Measurements from ENCODE around the gene PCP2. TPM values are rescaled to one million over a fixed set of nuclear protein-coding genes. Genes with fewer than 3 reads are reported as not detected.

PCP2 gene
- total RNA-seq, 1 donor = not detected

- H3K27ac ChIP-seq (ENCODE audit: low read depth, low read length) = no peak overlapping the region
- TF ChIP-seq, protein P1, sequence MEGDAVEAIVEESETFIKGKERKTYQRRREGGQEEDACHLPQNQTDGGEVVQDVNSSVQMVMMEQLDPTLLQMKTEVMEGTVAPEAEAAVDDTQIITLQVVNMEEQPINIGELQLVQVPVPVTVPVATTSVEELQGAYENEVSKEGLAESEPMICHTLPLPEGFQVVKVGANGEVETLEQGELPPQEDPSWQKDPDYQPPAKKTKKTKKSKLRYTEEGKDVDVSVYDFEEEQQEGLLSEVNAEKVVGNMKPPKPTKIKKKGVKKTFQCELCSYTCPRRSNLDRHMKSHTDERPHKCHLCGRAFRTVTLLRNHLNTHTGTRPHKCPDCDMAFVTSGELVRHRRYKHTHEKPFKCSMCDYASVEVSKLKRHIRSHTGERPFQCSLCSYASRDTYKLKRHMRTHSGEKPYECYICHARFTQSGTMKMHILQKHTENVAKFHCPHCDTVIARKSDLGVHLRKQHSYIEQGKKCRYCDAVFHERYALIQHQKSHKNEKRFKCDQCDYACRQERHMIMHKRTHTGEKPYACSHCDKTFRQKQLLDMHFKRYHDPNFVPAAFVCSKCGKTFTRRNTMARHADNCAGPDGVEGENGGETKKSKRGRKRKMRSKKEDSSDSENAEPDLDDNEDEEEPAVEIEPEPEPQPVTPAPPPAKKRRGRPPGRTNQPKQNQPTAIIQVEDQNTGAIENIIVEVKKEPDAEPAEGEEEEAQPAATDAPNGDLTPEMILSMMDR (IDR thresholded peaks at IDR 0.05; ENCODE audit: extremely low read depth, low read depth, low read length) = no peak
Measured at GRCh38 chr19:7655581-7655980, 22.1 kb upstream of the PCP2 start.

DNA sequence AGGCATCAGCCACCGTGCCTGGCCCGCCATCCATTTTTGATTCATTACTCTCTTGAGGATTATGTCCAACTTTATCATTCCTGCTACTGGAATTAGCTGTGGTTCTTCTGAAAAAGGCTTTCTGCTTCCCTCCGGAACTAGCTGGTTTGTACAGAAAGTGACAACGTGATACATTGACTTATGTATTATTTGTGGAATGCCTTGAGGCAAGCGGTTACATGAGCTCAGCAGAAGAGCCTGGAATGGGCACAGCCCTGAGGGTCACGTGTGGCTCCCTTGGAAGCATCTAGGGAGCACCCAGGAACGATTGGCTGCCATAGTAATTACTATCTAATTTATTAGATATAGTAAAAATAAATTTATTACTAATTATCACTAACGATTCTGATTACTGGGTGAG lies 20.9 kb upstream of the PCP2 start:
- Histone ChIP-seq H3K4me1 (ENCODE audit: insufficient read depth, low read length) (peaks cover 4% of the 10 kb centered on the region), H3K36me3 (ENCODE audit: insufficient read depth, low read length) (no peaks in the 10 kb centered on the region), H3K27ac (ENCODE audit: low read depth, low read length) (no peak overlapping the region), H3K4me2 (ENCODE audit: insufficient read depth, low read length) (no peak overlapping the region), H3K9me3 (ENCODE audit: low read depth, low read length) (no peaks in the 10 kb centered on the region), H4K20me1 (ENCODE audit: insufficient read depth, low read length) (no peaks in the 10 kb centered on the region), H3K4me3 (ENCODE audit: insufficient read depth, low read length) (no peak overlapping the region), H3K27me3 (ENCODE audit: insufficient read depth, low read length) (peaks cover 8% of the 10 kb centered on the region), H2AFZ (ENCODE audit: low read length) (no peak overlapping the region), H3K79me2 (ENCODE audit: insufficient read depth, low read length) (no peaks in the 10 kb centered on the region)
- TF ChIP-seq, protein P1 (IDR thresholded peaks at IDR 0.05; ENCODE audit: extremely low read depth, low read depth, low read length) = no peak
- peak; percentile 34 for DNase-seq (ENCODE audit: insufficient read length, low spot score, missing footprints)

More at GRCh38 chr19:7655581-7655980, 22.1 kb upstream of the PCP2 start:
- Histone ChIP-seq H3K79me2 (ENCODE audit: insufficient read depth, low read length) (no peaks in the 10 kb centered on the region), H4K20me1 (ENCODE audit: insufficient read depth, low read length) (no peaks in the 10 kb centered on the region), H2AFZ (ENCODE audit: low read length) (no peak overlapping the region), H3K4me3 (ENCODE audit: insufficient read depth, low read length) (no peak overlapping the region), H3K9me3 (ENCODE audit: low read depth, low read length) (no peaks in the 10 kb centered on the region), H3K4me2 (ENCODE audit: insufficient read depth, low read length) (no peak overlapping the region), H3K36me3 (ENCODE audit: insufficient read depth, low read length) (no peaks in the 10 kb centered on the region), H3K27me3 (ENCODE audit: insufficient read depth, low read length) (peaks cover 8% of the 10 kb centered on the region), H3K4me1 (ENCODE audit: insufficient read depth, low read length) (peaks cover 4% of the 10 kb centered on the region)
- DNase-seq (ENCODE audit: insufficient read length, low spot score, missing footprints) = peak; percentile 63

DNA sequence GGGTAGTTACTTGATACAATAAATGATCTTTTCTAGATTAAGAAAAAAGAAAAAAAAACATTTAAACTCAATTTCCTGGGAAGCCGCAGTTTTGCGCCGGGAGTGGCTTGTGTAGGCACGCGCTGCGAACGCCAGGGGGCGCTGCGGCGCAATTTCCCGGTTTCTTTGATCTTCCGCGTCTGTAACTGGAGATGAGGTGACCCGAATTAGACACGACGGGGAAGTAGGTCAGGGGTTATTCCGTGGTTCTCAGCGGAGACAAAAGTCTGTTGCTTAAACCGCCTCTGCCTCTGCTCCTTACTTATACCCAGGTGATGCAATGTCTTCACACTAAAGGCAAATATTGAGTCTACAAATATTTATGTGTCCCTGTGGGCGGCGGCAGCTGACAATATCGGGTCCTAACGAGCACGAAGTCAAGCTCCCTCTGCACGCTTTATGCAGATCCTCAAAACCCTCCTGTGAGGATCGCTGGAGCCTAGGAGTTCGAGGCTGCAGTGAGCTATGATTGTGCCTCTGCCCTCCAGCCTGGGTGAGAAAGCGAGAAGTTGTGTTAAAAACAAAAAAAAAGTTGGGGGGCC lies 18.6 kb upstream of the PCP2 start:
- peaks cover 5% of the 10 kb centered on the region for H3K27me3 ChIP-seq (ENCODE audit: insufficient read depth, low read length)
- H3K4me2 ChIP-seq (ENCODE audit: insufficient read depth, low read length) = peak overlapping the region; percentile 78
- no peaks in the 10 kb centered on the region for H3K79me2 ChIP-seq (ENCODE audit: insufficient read depth, low read length)
- peak overlapping the region; percentile 49 for H3K4me3 ChIP-seq (ENCODE audit: insufficient read depth, low read length)
- H3K36me3 ChIP-seq (ENCODE audit: insufficient read depth, low read length) = no peaks in the 10 kb centered on the region
- peak; percentile 94 for DNase-seq (ENCODE audit: insufficient read length, low spot score, missing footprints)
- H2AFZ ChIP-seq (ENCODE audit: low read length) = peak overlapping the region; percentile 66
- H3K4me1 ChIP-seq (ENCODE audit: insufficient read depth, low read length) = peaks cover 4% of the 10 kb centered on the region
- no peaks in the 10 kb centered on the region for H4K20me1 ChIP-seq (ENCODE audit: insufficient read depth, low read length)
- no peaks in the 10 kb centered on the region for H3K9me3 ChIP-seq (ENCODE audit: low read depth, low read length)
- TF ChIP-seq, protein P1 (IDR thresholded peaks at IDR 0.05; ENCODE audit: extremely low read depth, low read depth, low read length) = peak; percentile 97
- no peak overlapping the region for H3K27ac ChIP-seq (ENCODE audit: low read depth, low read length)

- H3K9me3 ChIP-seq (ENCODE audit: low read depth, low read length) = no peaks in the 10 kb centered on the region
- no peak overlapping the region for H3K4me3 ChIP-seq (ENCODE audit: insufficient read depth, low read length)
- DNase-seq (ENCODE audit: insufficient read length, low spot score, missing footprints) = peak; percentile 14
- H3K4me2 ChIP-seq (ENCODE audit: insufficient read depth, low read length) = no peak overlapping the region
- no peaks in the 10 kb centered on the region for H3K27me3 ChIP-seq (ENCODE audit: insufficient read depth, low read length)
- no peak overlapping the region for H3K27ac ChIP-seq (ENCODE audit: low read depth, low read length)
- H3K79me2 ChIP-seq (ENCODE audit: insufficient read depth, low read length) = no peaks in the 10 kb centered on the region
- TF ChIP-seq, protein P1 (IDR thresholded peaks at IDR 0.05; ENCODE audit: extremely low read depth, low read depth, low read length) = no peak
- no peak overlapping the region for H2AFZ ChIP-seq (ENCODE audit: low read length)
- H3K4me1 ChIP-seq (ENCODE audit: insufficient read depth, low read length) = peaks cover 4% of the 10 kb centered on the region
- H3K36me3 ChIP-seq (ENCODE audit: insufficient read depth, low read length) = no peaks in the 10 kb centered on the region
- H4K20me1 ChIP-seq (ENCODE audit: insufficient read depth, low read length) = no peaks in the 10 kb centered on the region
Measured at GRCh38 chr19:7650148-7650547, 16.6 kb upstream of the PCP2 start.

Measured in osteoblast (primary cell).